Sciatic nerve (tissue), 2 donors: Measurements from ENCODE around the gene MTARC2. TPM values are rescaled to one million over a fixed set of nuclear protein-coding genes. Genes with fewer than 3 reads are reported as not detected.
"Not testable (repeated sequence)": the region's sequence is repeated elsewhere in the genome, so short reads cannot be mapped to it uniquely, and the experiment has no call there.

Experiments
- ATAC-seq: fragments of 200-7000 bp; cut with Tn5 transposase; one replicate; pipeline ENCODE4 v1.9.1; 2020; ENCODE audit warnings: mild to moderate bottlenecking, moderate library complexity
- DNase-seq: peaks from one replicate; pipeline ENCODE4 v3.0.0-alpha.2; 2020; ENCODE audit warnings: low spot score
- intact Hi-C: fragments of 100-400 bp; cut with DNase I; formaldehyde crosslinking; loops from one replicate; pipeline ENCODE4 v1.14.2; 2022
- total RNA-seq: library from RNA; stranded (reverse); fragmentation: NEBNext Ultra II Directional; extraction: Animal tissue kit (Norgen Biotek cat#: 25700); gene quantifications from one replicate; pipeline ENCODE4 v1.2.1, GENCODE V29; 2021
- donor health status: DM: no; HTN: no; CAD: no.
- donor health status: DM: no; HTN: no; CAD: no.

Gene MTARC2
- total RNA-seq: 35.0 TPM

- peak; percentile 97 for ATAC-seq
- intact Hi-C loops: no loop called here
- peak; percentile 87 for DNase-seq
These were observed at the start of gene MTARC2 for GRCh38 chr1:220748089-220748934. TSS of gene MTARC2 (plus strand) at chr1:220748322. CDS start at chr1:220748532, 210 bp downstream.

- intact Hi-C loops: no loop called here
- DNase-seq: no peak
- ATAC-seq: no peak
These were observed 49.5 kb upstream of the MTARC2 start for GRCh38 chr1:220698607-220699016.

GRCh38 chr1:220699044-220699443, 49.1 kb upstream of the MTARC2 start:
- ATAC-seq: no peak
- intact Hi-C loops: no loop called here
- no peak for DNase-seq

GRCh38 chr1:220700556-220701179, 47.5 kb upstream of the MTARC2 start:
- ATAC-seq (no peak), DNase-seq (no peak)
- intact Hi-C loops: no loop called here

- DNase-seq (no peak), ATAC-seq (no peak)
- intact Hi-C loops: no loop called here
These were observed 46.1 kb upstream of the MTARC2 start for GRCh38 chr1:220701974-220702373.

GRCh38 chr1:220702733-220703270, 45.3 kb upstream of the MTARC2 start:
- intact Hi-C loops: no loop called here
- ATAC-seq: no peak
- no peak for DNase-seq

GRCh38 chr1:220703305-220703704, 44.8 kb upstream of the MTARC2 start:
- no peak for ATAC-seq
- intact Hi-C loops: no loop called here
- no peak for DNase-seq

GRCh38 chr1:220705782-220706181, 42.3 kb upstream of the MTARC2 start:
- ATAC-seq (no peak), DNase-seq (no peak)
- intact Hi-C loops: no loop called here

- DNase-seq: no peak
- ATAC-seq: peak; percentile 65
- intact Hi-C loops: no loop called here
These were observed 41.6 kb upstream of the MTARC2 start for GRCh38 chr1:220706480-220706879.

GRCh38 chr1:220707160-220707559, 41.0 kb upstream of the MTARC2 start:
- no peak for ATAC-seq
- intact Hi-C loops: no loop called here
- no peak for DNase-seq

GRCh38 chr1:220708244-220708643, 39.9 kb upstream of the MTARC2 start:
- no peak for DNase-seq

GRCh38 chr1:220708936-220709801, 39.0 kb upstream of the MTARC2 start:
- ATAC-seq (no peak), DNase-seq (no peak)
- intact Hi-C loops: no loop called here

More at GRCh38 chr1:220708244-220708643, 39.9 kb upstream of the MTARC2 start:
- no peak for ATAC-seq
- intact Hi-C loops: no loop called here

- no peak for DNase-seq
- ATAC-seq: no peak
- intact Hi-C loops: no loop called here
These were observed 37.8 kb upstream of the MTARC2 start for GRCh38 chr1:220710333-220710732.

- DNase-seq (no peak), ATAC-seq (no peak)
- intact Hi-C loops: no loop called here
These were observed 36.9 kb upstream of the MTARC2 start for GRCh38 chr1:220711056-220711809.

GRCh38 chr1:220715986-220716385, 32.1 kb upstream of the MTARC2 start:
- intact Hi-C loops, DNase-seq, ATAC-seq: not testable (repeated sequence)

- no peak for ATAC-seq
- no peak for DNase-seq
- intact Hi-C loops: no loop called here
These were observed 30.1 kb upstream of the MTARC2 start for GRCh38 chr1:220717800-220718640.

GRCh38 chr1:220721266-220721665, 26.9 kb upstream of the MTARC2 start:
- intact Hi-C loops, ATAC-seq: not testable (repeated sequence)

GRCh38 chr1:220726634-220727033, 21.5 kb upstream of the MTARC2 start:
- intact Hi-C loops: no loop called here
- DNase-seq (no peak), ATAC-seq (no peak)

More at GRCh38 chr1:220721266-220721665, 26.9 kb upstream of the MTARC2 start:
- DNase-seq: not testable (repeated sequence)
